ENCODE results near the gene EIF4EBP2. TPM values are rescaled to one million over a fixed set of nuclear protein-coding genes. Genes with fewer than 3 reads are reported as not detected.

EIF4EBP2 gene
- total RNA-seq, 1 donor from 2014 or later = 47.4 TPM

DNA sequence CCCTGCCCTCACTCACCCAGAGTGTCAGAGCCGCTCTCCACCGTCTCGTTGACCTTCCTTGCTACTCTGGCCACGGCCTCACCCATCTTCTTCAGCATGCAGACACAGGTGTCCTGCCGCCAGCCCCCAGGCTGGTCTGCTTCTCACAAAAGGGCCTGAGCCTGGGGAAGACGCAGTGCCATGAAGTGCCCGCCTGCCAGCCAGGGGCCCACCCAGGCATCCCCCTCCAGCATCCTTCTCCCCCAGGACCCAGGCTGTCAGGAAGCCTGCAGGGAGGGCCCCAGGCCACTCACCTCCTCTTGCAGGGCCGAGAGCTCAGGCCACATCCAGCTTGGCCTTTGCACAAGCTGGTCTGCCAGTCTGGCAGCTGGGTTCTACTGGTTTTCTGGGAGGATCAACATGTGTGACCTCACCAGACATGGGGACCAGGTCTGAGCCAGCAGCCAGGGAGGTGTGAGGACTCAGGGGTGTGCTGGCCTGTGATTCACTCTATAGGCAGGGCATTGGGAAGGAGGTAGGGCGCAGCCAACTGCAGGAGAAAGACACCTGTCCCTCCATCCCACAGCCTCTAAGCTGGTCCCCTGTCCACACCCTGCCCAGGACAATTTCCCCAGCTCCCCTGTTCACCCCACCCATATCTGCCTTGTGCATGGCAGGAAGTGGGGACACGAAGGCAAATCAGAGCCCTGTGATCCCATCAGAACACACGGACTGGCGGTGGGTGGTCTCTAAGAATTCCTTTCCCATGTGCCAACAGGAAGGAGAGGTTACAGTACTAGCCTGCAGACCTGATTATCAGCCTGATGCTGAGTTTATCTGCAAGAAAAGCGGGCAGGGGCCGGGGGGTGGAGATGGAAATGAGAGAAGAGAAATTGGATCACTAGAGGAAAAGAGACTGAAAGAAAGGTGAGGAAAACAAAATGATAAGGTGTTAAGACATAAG lies 27.2 kb upstream of the EIF4EBP2 start:
- no peak overlapping the region for H3K27ac ChIP-seq
- peaks cover 16% of the 10 kb centered on the region for H3K4me1 ChIP-seq
- H3K9me3 ChIP-seq = no peaks in the 10 kb centered on the region
- H3K36me3 ChIP-seq = no peaks in the 10 kb centered on the region
- intact Hi-C loops (cut with DNase I) = no loop called here
- TF ChIP-seq POLR2A (IDR thresholded peaks at IDR 0.05) = no peak
- no peak for TF ChIP-seq POLR2AphosphoS5 (IDR thresholded peaks at IDR 0.05; ENCODE audit: insufficient read depth in 1 of 2, low read depth in 1 of 2)
- no peaks in the 10 kb centered on the region for H3K27me3 ChIP-seq
- no peak overlapping the region for H3K4me3 ChIP-seq
- no peak for DNase-seq (ENCODE audit: extremely low spot score in 2 of 2)

DNA sequence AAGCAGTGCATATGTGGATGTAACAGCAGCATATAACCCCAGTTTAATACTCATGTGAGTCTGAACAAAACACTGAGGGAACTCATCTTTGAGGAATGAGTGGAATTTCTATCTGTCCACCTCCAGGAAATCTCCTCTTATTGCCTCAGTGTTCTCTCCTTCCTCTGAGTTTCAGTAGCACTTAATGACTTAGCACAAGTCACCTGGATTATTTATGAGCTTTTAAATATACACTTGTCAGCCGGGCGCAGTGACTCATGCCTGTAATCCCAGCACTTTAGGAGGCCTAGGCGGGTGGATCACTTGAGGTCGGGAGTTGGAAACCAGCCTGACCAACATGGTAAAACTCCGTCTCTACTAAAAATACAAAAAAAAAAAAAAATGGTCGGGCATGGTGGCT lies 25.8 kb upstream of the EIF4EBP2 start:
- Histone ChIP-seq H3K9me3 (no peaks in the 10 kb centered on the region), H3K36me3 (no peaks in the 10 kb centered on the region), H3K4me3 (no peak overlapping the region), H3K4me1 (peaks cover 20% of the 10 kb centered on the region), H3K27ac (no peak overlapping the region), H3K27me3 (no peaks in the 10 kb centered on the region)
- TF ChIP-seq CTCF (IDR thresholded peaks at IDR 0.05) (no peak), POLR2A (IDR thresholded peaks at IDR 0.05) (no peak), POLR2AphosphoS5 (IDR thresholded peaks at IDR 0.05; ENCODE audit: insufficient read depth in 1 of 2, low read depth in 1 of 2) (peak in 1 of 2 donors; percentile 76)
- intact Hi-C loops (cut with DNase I) = no loop called here
- no peak for DNase-seq (ENCODE audit: extremely low spot score in 2 of 2)

DNA sequence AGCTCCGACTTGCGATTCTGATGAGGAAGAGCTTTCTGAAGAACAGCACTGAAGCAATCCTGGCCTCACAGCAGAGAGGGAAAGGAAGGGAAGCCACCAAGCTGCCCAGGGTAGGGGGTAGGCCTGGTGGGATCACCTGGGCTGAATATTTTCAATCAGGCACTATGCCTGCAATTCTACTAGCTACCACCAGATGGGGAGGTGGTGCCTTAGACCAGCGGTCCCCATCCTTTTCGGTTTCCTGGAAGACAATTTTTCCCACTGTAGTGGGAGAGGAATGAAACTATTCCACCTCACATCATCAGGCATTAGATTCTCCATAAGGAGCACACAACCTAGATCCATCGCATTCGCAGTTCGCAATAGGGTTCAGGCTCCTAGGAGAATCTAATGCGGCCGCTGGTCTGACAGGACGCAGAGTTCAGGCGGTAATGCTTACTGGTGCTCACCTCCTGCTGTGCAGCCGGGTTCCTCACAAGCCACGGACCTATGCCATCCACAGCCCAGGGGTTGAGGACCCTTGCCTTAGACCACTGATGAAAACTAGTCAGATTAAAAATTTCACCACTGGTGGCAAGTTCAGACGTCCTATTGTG lies 24.3 kb upstream of the EIF4EBP2 start:
- no peak overlapping the region for H3K27ac ChIP-seq
- intact Hi-C loops (cut with DNase I) = no loop called here

DNA sequence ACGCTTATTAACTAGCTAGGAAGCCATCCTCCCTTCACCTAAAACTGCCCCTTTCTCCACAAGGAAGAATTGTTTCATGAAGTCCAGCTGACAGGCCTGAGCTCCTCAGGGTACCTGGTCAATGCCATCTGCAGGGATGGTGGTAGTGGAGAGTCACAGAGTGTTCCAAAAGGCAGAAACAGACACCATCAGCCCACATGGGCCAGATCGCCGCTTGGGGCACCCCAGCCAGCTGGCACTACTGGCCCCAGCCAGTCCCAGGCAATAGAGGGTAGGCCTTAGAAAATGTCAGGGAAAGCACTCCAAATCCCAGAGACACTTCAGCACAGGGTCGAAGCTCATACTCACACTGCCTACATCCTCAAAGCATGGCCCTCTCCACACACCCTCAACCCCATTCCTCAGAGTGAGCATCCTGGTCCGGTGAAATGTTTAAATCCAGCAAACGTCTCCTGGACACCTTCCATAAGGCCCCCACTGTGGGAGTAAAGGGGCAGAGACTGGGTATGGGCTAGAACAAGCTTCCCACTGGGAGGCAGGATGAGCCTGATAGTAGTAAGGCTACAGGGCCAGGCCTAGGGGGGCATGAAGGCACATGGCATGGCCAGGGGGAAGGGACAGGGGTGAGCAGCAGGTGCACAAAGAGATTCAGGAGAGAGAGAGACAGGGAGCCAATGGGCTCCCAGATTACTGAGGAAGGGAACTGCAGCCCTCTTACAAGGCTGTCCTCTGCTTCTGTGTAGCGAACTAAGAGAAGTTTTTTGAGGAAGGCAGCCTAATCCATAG lies 23.4 kb upstream of the EIF4EBP2 start:
- Histone ChIP-seq H3K36me3 (no peaks in the 10 kb centered on the region), H3K4me1 (peaks cover 20% of the 10 kb centered on the region), H3K4me3 (no peak overlapping the region), H3K9me3 (no peaks in the 10 kb centered on the region), H3K27me3 (no peaks in the 10 kb centered on the region), H3K27ac (no peak overlapping the region)
- intact Hi-C loops (cut with DNase I) = no loop called here
- TF ChIP-seq CTCF (IDR thresholded peaks at IDR 0.05) (no peak), POLR2A (IDR thresholded peaks at IDR 0.05) (no peak), POLR2AphosphoS5 (IDR thresholded peaks at IDR 0.05; ENCODE audit: insufficient read depth in 1 of 2, low read depth in 1 of 2) (no peak)
- no peak for DNase-seq (ENCODE audit: extremely low spot score in 2 of 2)

More for the DNA sequence above, 24.3 kb upstream of the EIF4EBP2 start:
- H3K9me3 ChIP-seq = no peaks in the 10 kb centered on the region
- DNase-seq (ENCODE audit: extremely low spot score in 2 of 2) = no peak
- peak in 1 of 3 experiments; percentile 20 for TF ChIP-seq CTCF (IDR thresholded peaks at IDR 0.05)
- TF ChIP-seq POLR2AphosphoS5 (IDR thresholded peaks at IDR 0.05; ENCODE audit: insufficient read depth in 1 of 2, low read depth in 1 of 2) = no peak
- H3K4me1 ChIP-seq = peaks cover 20% of the 10 kb centered on the region
- H3K4me3 ChIP-seq = no peak overlapping the region
- no peaks in the 10 kb centered on the region for H3K27me3 ChIP-seq
- H3K36me3 ChIP-seq = no peaks in the 10 kb centered on the region
